Endothelial cell (in vitro differentiated cells): Measurements from ENCODE around the gene ATP10D. TPM values are rescaled to one million over a fixed set of nuclear protein-coding genes. Genes with fewer than 3 reads are reported as not detected.

Experiments
- DNase-seq: peaks from one replicate; pipeline ENCODE4 v3.0.0; 2021; ENCODE audit warnings: low spot score
- H3K27ac Mint-ChIP-seq: one replicate; pipeline ENCODE4 v1.8.0; 2021; ENCODE audit warnings: mixed read lengths, inconsistent platforms; ENCODE audit not compliant: unreplicated experiment
- H3K27me3 Mint-ChIP-seq: one replicate; pipeline ENCODE4 v1.8.0; 2021; ENCODE audit warnings: mild to moderate bottlenecking, moderate library complexity, mixed read lengths, inconsistent platforms; ENCODE audit not compliant: unreplicated experiment
- H3K36me3 Mint-ChIP-seq: one replicate; pipeline ENCODE4 v1.8.0; 2021; ENCODE audit warnings: mild to moderate bottlenecking, low read depth, mixed read lengths, inconsistent platforms; ENCODE audit not compliant: unreplicated experiment
- H3K4me1 Mint-ChIP-seq: one replicate; pipeline ENCODE4 v1.8.0; 2021; ENCODE audit warnings: mild to moderate bottlenecking, mixed read lengths, inconsistent platforms; ENCODE audit not compliant: unreplicated experiment
- H3K4me3 Mint-ChIP-seq: one replicate; pipeline ENCODE4 v1.8.0; 2021; ENCODE audit warnings: mild to moderate bottlenecking, mixed read lengths, inconsistent platforms; ENCODE audit not compliant: unreplicated experiment
- H3K9me3 Mint-ChIP-seq: one replicate; pipeline ENCODE4 v1.8.0; 2021; ENCODE audit warnings: mixed read lengths, inconsistent platforms; ENCODE audit not compliant: unreplicated experiment
- total RNA-seq: library from RNA; stranded (reverse); fragmentation: NEBNext Ultra II Directional; extraction: Animal tissue kit (Norgen Biotek cat#: 25700); gene quantifications from one replicate; pipeline ENCODE4 v1.2.1, GENCODE V29; 2021; ENCODE audit not compliant: unreplicated experiment
- TF ChIP-seq, protein P1 (sequence below): fragments of 200-600 bp; sonication (generic); IDR thresholded peaks from one replicate; pipeline ENCODE4 v1.5.0; 2021; ENCODE audit warnings: antibody characterized with exemption; ENCODE audit not compliant: unreplicated experiment

The ATP10D gene
- total RNA-seq, 1 donor from 2014 or later, result 9.3 TPM

DNA sequence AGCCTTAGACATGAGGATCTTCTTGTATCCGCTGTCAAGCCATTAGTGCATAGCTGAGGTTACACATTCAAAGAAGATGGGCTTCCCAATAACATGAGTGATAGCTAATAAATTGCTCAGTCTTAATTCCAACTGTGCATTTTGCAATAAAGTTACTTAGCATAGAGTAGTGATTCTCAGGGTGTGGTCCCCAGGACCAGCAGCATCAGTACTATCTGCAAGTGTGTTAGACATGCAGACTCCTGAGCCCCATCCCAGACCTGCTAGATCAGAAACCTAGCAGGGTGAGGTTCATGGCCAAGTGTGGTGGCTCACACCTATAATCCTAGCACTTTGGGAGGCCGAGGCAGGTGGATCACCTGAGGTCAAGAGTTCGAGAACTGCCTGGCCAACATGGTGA is 20.1 kb downstream of the ATP10D start:
- Mint-ChIP-seq H3K36me3 (no peaks in the 10 kb centered on the region), H3K27me3 (no peaks in the 10 kb centered on the region), H3K4me1 (no peaks in the 10 kb centered on the region), H3K27ac (no peak overlapping the region), H3K4me3 (no peak overlapping the region), H3K9me3 (no peaks in the 10 kb centered on the region)
- TF ChIP-seq, protein P1, sequence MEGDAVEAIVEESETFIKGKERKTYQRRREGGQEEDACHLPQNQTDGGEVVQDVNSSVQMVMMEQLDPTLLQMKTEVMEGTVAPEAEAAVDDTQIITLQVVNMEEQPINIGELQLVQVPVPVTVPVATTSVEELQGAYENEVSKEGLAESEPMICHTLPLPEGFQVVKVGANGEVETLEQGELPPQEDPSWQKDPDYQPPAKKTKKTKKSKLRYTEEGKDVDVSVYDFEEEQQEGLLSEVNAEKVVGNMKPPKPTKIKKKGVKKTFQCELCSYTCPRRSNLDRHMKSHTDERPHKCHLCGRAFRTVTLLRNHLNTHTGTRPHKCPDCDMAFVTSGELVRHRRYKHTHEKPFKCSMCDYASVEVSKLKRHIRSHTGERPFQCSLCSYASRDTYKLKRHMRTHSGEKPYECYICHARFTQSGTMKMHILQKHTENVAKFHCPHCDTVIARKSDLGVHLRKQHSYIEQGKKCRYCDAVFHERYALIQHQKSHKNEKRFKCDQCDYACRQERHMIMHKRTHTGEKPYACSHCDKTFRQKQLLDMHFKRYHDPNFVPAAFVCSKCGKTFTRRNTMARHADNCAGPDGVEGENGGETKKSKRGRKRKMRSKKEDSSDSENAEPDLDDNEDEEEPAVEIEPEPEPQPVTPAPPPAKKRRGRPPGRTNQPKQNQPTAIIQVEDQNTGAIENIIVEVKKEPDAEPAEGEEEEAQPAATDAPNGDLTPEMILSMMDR, result no peak
- no peak for DNase-seq

DNA sequence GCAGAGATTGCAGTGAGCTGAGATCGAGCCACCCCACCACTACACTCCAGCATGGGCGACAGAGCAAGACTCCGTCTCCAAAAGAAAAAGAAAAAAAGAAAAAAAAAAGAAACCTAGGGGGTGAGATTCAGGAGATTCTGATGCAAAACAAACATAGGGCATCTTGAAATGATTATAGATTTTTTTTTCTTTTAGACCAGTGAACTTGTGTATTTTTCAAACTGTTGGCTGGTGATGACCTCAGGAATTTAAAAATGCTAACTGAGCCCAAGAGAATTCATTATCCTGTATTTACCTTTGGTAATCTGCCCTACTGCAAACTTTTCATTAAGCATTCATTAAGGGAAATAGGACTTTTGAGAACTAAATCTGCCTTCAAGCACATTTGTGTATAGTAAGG is 20.6 kb downstream of the ATP10D start:
- H3K4me1 Mint-ChIP-seq, result peaks cover 2% of the 10 kb centered on the region
- TF ChIP-seq, protein P1, result no peak
- H3K9me3 Mint-ChIP-seq, result no peaks in the 10 kb centered on the region
- no peak overlapping the region for H3K4me3 Mint-ChIP-seq
- H3K27me3 Mint-ChIP-seq, result no peaks in the 10 kb centered on the region
- DNase-seq, result no peak
- no peaks in the 10 kb centered on the region for H3K36me3 Mint-ChIP-seq
- H3K27ac Mint-ChIP-seq, result no peak overlapping the region

DNA sequence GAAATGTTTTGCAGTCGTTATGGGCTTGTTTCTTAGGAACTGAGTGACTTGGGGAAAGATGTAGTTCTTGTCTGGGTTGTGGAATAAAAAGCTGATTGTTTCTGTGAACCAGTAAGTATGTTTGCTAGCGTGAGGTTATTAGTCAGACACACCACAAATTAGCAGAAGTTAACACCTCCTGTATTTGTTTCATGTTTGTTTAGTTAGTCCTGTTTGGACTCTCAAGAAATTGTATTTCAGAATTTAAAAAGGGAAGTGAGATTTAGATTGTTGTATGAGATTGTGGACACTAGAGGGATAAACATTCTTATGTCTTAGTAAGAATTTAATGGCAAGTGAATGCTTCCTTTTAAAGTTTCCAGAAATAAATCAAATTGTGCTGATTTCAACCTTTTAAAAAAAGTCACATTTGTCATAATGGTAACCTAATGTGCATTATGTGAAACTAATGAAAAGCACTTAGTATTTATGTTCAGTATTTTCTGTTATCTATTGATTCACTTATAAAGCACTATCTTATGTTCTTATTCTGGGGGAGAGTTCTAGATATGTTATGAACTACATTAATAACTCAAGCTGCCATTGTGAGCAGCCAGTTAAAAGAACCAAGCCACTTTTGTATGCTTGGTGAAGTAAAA is 25.6 kb downstream of the ATP10D start:
- DNase-seq, result no peak
- TF ChIP-seq, protein P1, result peak; percentile 21
- Mint-ChIP-seq H3K27me3 (no peaks in the 10 kb centered on the region), H3K36me3 (no peaks in the 10 kb centered on the region), H3K4me3 (no peak overlapping the region), H3K9me3 (no peaks in the 10 kb centered on the region), H3K27ac (no peak overlapping the region), H3K4me1 (peaks cover 8% of the 10 kb centered on the region)

DNA sequence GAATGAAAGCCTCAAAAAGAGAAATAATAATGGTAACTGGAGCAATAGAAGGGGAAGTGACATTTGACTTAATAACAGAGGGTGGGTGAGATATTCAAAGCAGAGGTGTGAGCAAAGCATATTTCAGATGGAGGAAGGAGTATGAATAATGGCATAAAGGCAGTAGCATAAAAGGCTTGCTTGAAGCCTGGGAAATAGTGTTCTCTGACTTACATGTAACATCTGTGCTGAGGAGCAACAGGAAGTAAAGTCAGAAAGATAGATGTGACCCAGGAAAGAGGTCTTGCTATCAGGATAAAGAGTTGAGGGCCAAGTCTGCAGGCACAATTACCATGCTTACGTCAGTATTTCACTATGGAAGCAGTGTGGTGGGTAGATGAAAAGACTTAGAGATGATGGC is 28.4 kb downstream of the ATP10D start:
- Mint-ChIP-seq H3K27ac (no peak overlapping the region), H3K4me1 (peaks cover 8% of the 10 kb centered on the region), H3K4me3 (no peak overlapping the region), H3K27me3 (no peaks in the 10 kb centered on the region), H3K36me3 (no peaks in the 10 kb centered on the region), H3K9me3 (no peaks in the 10 kb centered on the region)
- TF ChIP-seq, protein P1, result no peak
- no peak for DNase-seq

DNA sequence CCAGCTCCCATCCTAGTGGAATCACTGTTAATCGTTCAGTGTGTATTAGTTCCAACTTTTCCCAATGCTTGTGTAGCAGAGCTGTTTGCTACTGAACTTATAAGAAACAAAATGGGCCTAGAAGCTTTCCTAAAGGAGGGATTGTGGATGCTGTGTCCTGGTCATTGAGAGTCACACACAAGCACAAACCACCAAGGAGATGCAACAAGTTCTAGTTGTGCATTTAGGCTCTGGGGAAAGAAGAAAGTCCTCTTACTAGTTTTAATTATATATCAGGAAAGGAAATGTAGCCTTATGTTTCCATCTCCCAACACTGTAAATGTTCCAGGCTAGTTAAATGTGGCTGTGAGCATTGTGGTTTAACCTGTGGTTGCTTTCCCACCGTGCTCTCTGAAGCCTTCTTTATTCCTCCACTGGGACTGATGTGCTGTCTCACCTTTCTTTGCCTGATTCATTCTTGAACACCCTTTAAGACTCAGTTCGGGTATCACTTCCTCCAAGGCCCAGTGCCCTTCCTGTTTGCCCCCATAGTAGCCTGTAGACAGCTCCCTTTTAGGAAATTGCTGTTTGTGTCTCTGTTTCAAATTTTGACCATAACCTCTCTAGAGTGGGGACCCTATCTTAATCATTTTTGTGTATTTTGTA is 34.3 kb downstream of the ATP10D start:
- H3K4me3 Mint-ChIP-seq, result no peak overlapping the region
- TF ChIP-seq, protein P1, result no peak
- H3K4me1 Mint-ChIP-seq, result peaks cover 4% of the 10 kb centered on the region
- H3K27ac Mint-ChIP-seq, result no peak overlapping the region
- no peaks in the 10 kb centered on the region for H3K27me3 Mint-ChIP-seq
- no peaks in the 10 kb centered on the region for H3K9me3 Mint-ChIP-seq
- no peaks in the 10 kb centered on the region for H3K36me3 Mint-ChIP-seq
- DNase-seq, result no peak
